Mesendoderm (in vitro differentiated cells): ENCODE measurements around the gene GID8.

Experiments used
- DNase-seq: peaks from one replicate; pipeline ENCODE4 v3.0.0; 2013
- H2AK5ac ChIP-seq: 2 replicates; pipeline ENCODE4 v1.6.1; 2013; ENCODE audit warnings: low read length, inconsistent platforms
- H2BK120ac ChIP-seq: 2 replicates; pipeline ENCODE4 v1.6.1; 2013; ENCODE audit warnings: low read depth, mild to moderate bottlenecking, low read length, moderate library complexity, mixed read lengths
- H2BK15ac ChIP-seq: replicated peaks from 2 replicates; pipeline ENCODE4 v1.6.1; 2013; ENCODE audit warnings: low read depth, mild to moderate bottlenecking, moderate library complexity
- H2BK5ac ChIP-seq: 2 replicates; pipeline ENCODE4 v1.6.1; 2013; ENCODE audit warnings: low read length, inconsistent platforms
- H3K18ac ChIP-seq: 2 replicates; pipeline ENCODE4 v1.6.1; 2013; ENCODE audit warnings: mild to moderate bottlenecking, low read length, mixed read lengths
- H3K23ac ChIP-seq: one replicate; pipeline ENCODE4 v1.6.1; 2013; ENCODE audit warnings: low read length
- H3K27ac ChIP-seq: 2 replicates; pipeline ENCODE4 v1.5.1; 2013; ENCODE audit warnings: low read depth, mild to moderate bottlenecking, inconsistent platforms, low read length, moderate library complexity
- H3K27me3 ChIP-seq: 2 replicates; pipeline ENCODE4 v1.6.1; 2013; ENCODE audit warnings: low read length, control low read depth, mild to moderate bottlenecking, inconsistent platforms; ENCODE audit not compliant: insufficient read depth, poor library complexity
- H3K36me3 ChIP-seq: 2 replicates; pipeline ENCODE4 v1.6.1; 2013; ENCODE audit warnings: low read length, inconsistent platforms; ENCODE audit not compliant: control insufficient read depth, insufficient read depth
- H3K4ac ChIP-seq: one replicate; pipeline ENCODE4 v1.6.1; 2013; ENCODE audit warnings: low read depth, mild to moderate bottlenecking, low read length, moderate library complexity
- H3K4me1 ChIP-seq: 2 replicates; pipeline ENCODE4 v1.6.1; 2013; ENCODE audit warnings: low read depth, low read length, inconsistent platforms; ENCODE audit not compliant: control insufficient read depth
- H3K4me2 ChIP-seq: 2 replicates; pipeline ENCODE4 v1.6.1; 2013; ENCODE audit warnings: low read length
- H3K4me3 ChIP-seq: 2 replicates; pipeline ENCODE4 v1.5.1; 2013; ENCODE audit warnings: mild to moderate bottlenecking, low read length
- H3K56ac ChIP-seq: one replicate; pipeline ENCODE4 v1.6.1; 2013; ENCODE audit warnings: low read length
- H3K79me1 ChIP-seq: 2 replicates; pipeline ENCODE4 v1.6.1; 2013; ENCODE audit warnings: low read length, inconsistent platforms
- H3K79me2 ChIP-seq: 2 replicates; pipeline ENCODE4 v1.6.1; 2013; ENCODE audit warnings: mild to moderate bottlenecking, low read length; ENCODE audit not compliant: control insufficient read depth, insufficient read depth
- H3K9ac ChIP-seq: 2 replicates; pipeline ENCODE4 v1.6.1; 2013; ENCODE audit warnings: low read length, inconsistent platforms
- H4K5ac ChIP-seq: one replicate; pipeline ENCODE4 v1.6.1; 2013; ENCODE audit warnings: low read length
- H4K8ac ChIP-seq: one replicate; pipeline ENCODE4 v1.6.1; 2013; ENCODE audit warnings: low read depth, mild to moderate bottlenecking, control low read depth, low read length, moderate library complexity
- WGBS: extraction: QIAGEN DNeasy Blood & Tissue Kit; methylation state at CpG from one replicate; pipeline ENCODE4 v1.1.7; 2013; ENCODE audit warnings: low lambda C conversion rate, missing lambda C conversion rate; ENCODE audit not compliant: insufficient coverage; ENCODE audit errors: extremely low coverage; 5-methylcytosine and 5-hydroxymethylcytosine counted together

The GID8 gene

GRCh38 chr20:62890444-62890843 is 47.5 kb upstream of the GID8 start:
- Histone ChIP-seq H2AK5ac (no peak overlapping the region), H3K56ac (no peak overlapping the region), H3K4ac (no peak overlapping the region), H3K27me3 (no peaks in the 10 kb centered on the region), H3K18ac (no peak overlapping the region), H4K5ac (no peak overlapping the region), H3K4me1 (no peaks in the 10 kb centered on the region), H2BK5ac (no peak overlapping the region), H3K79me1 (no peaks in the 10 kb centered on the region), H3K4me3 (no peak overlapping the region), H3K79me2 (no peaks in the 10 kb centered on the region), H3K23ac (no peak overlapping the region), H3K36me3 (peaks cover 22% of the 10 kb centered on the region), H2BK120ac (no peak overlapping the region), H4K8ac (no peak overlapping the region), H3K27ac (no peak overlapping the region), H3K9ac (no peak overlapping the region), H3K4me2 (no peak overlapping the region), H2BK15ac (no peak overlapping the region)
- DNase-seq, result no peak
- WGBS, result no CpG with 5 or more reads among the region's 7 CpGs

GRCh38 chr20:62891111-62891510 is 46.8 kb upstream of the GID8 start:
- Histone ChIP-seq H3K23ac (no peak overlapping the region), H4K5ac (no peak overlapping the region), H3K4me3 (no peak overlapping the region), H2BK5ac (no peak overlapping the region), H3K18ac (no peak overlapping the region), H3K4me2 (no peak overlapping the region), H2BK120ac (no peak overlapping the region), H4K8ac (no peak overlapping the region), H3K27ac (no peak overlapping the region), H3K4me1 (no peaks in the 10 kb centered on the region), H3K27me3 (no peaks in the 10 kb centered on the region), H3K4ac (no peak overlapping the region), H2AK5ac (no peak overlapping the region), H3K79me2 (no peaks in the 10 kb centered on the region), H3K9ac (no peak overlapping the region), H2BK15ac (no peak overlapping the region), H3K56ac (no peak overlapping the region), H3K36me3 (peaks cover 22% of the 10 kb centered on the region), H3K79me1 (no peaks in the 10 kb centered on the region)
- no peak for DNase-seq
- WGBS, result no CpG with 5 or more reads among the region's 15 CpGs

DNA sequence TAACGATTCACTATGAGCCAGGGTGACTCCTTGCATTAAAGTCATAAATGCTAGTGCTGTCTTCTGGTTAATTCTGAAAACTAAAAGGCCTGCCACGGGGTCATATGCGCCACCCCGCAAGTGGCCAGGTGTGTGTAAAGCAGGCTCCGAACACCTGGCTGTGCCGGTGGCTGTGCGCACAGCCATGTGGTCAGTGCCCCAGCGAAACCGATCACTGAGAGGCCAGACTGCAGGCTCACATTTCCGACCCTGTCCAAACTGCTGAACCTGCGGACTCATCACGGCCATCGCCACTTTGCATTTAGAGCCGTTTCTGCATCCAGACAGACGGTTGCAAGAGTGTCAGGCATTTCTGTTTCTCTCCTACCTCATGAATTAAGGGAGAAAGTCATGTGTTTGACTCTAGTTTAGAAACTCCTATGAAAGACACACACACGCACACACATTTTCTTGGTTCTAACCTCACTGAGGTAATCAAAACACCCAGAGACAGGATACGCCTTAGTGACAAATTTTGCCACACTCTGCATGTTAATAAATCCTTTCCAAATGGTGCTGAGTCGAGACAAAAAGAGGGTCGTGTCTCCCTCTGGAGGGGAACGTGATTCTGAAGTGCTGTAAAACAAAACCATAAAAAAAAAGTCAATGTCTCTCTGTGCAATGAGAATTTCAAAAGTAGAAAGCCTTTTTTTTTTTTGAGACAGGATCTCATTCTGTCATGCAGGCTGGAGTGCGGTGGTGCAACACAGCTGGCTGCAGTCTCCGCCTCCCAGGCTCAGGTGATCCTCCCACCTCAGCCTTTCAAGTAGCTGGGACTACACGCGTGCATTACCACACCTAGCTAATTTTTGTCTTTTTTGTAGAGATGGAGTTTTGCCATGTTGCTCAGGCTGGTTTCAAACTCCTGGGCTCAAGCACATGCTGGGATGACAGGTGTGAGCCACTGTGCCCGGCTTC is 45.3 kb upstream of the GID8 start:
- Histone ChIP-seq H2BK5ac (no peak overlapping the region), H4K5ac (no peak overlapping the region), H3K4ac (no peak overlapping the region), H2AK5ac (no peak overlapping the region), H3K18ac (no peak overlapping the region), H3K9ac (no peak overlapping the region), H3K4me2 (no peak overlapping the region), H3K56ac (no peak overlapping the region), H3K23ac (no peak overlapping the region), H2BK120ac (no peak overlapping the region), H3K27ac (no peak overlapping the region), H3K79me2 (no peaks in the 10 kb centered on the region), H3K36me3 (peaks cover 22% of the 10 kb centered on the region), H3K79me1 (no peaks in the 10 kb centered on the region), H3K4me1 (no peaks in the 10 kb centered on the region), H4K8ac (no peak overlapping the region), H3K27me3 (no peaks in the 10 kb centered on the region), H3K4me3 (no peak overlapping the region), H2BK15ac (no peak overlapping the region)
- DNase-seq, result no peak
- WGBS, result no CpG with 5 or more reads among the region's 25 CpGs

- Histone ChIP-seq H3K18ac (no peak overlapping the region), H3K79me1 (peaks cover 1% of the 10 kb centered on the region), H3K79me2 (no peaks in the 10 kb centered on the region), H2BK15ac (no peak overlapping the region), H2BK120ac (no peak overlapping the region), H4K5ac (no peak overlapping the region), H4K8ac (no peak overlapping the region), H3K9ac (no peak overlapping the region), H3K4me3 (no peak overlapping the region), H3K36me3 (peaks cover 19% of the 10 kb centered on the region), H2BK5ac (no peak overlapping the region), H3K4me1 (peaks cover 3% of the 10 kb centered on the region), H3K23ac (no peak overlapping the region), H3K27me3 (no peaks in the 10 kb centered on the region), H3K4ac (no peak overlapping the region), H3K27ac (no peak overlapping the region), H3K4me2 (no peak overlapping the region), H3K56ac (no peak overlapping the region), H2AK5ac (no peak overlapping the region)
- DNase-seq, result no peak
- WGBS, result no CpG with 5 or more reads among the region's 14 CpGs
These were observed 44.2 kb upstream of the GID8 start for GRCh38 chr20:62893700-62894099.

DNA sequence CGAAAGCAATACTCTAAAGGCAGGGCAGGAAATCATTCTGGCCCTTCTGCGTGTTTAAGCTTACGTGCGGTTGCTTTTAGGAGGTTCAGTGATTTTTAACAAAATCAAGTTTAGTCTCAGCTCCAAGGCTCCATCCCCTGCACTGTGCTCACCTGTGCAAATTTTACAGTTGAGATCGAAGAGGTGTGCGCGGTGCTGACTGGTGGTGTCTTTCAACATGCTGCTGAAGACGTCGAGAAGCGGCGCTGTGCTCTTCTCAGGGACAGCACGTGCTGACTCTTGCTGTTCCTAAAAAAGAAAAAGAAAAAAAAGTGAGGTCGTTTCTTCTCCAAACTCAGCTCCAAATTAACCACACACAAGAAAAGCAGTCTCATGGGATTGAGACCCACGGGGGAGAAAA is 43.7 kb upstream of the GID8 start:
- Histone ChIP-seq H4K5ac (no peak overlapping the region), H3K4me1 (peaks cover 7% of the 10 kb centered on the region), H3K79me2 (no peaks in the 10 kb centered on the region), H3K4ac (no peak overlapping the region), H3K23ac (no peak overlapping the region), H3K27ac (no peak overlapping the region), H3K79me1 (peaks cover 1% of the 10 kb centered on the region), H3K27me3 (no peaks in the 10 kb centered on the region), H3K18ac (no peak overlapping the region), H4K8ac (no peak overlapping the region), H3K4me3 (no peak overlapping the region), H3K9ac (no peak overlapping the region), H3K56ac (no peak overlapping the region), H3K4me2 (no peak overlapping the region), H2AK5ac (no peak overlapping the region), H2BK120ac (no peak overlapping the region), H2BK15ac (no peak overlapping the region), H3K36me3 (peaks cover 19% of the 10 kb centered on the region), H2BK5ac (no peak overlapping the region)
- DNase-seq, result no peak
- no CpG with 5 or more reads among the region's 14 CpGs for WGBS
